HepG2 (cell line): Measurements from ENCODE around the gene ARHGAP5. TPM values are rescaled to one million over a fixed set of nuclear protein-coding genes. Genes with fewer than 3 reads are reported as not detected.

Experiments used
- BRCA1 ChIP-seq: sonication (generic); formaldehyde crosslinking; IDR thresholded peaks from 2 replicates; pipeline ENCODE4 v1.4.0; 2020; ENCODE audit warnings: missing genetic modification reagents
- CENPBD1 ChIP-seq: sonication (generic); formaldehyde crosslinking; IDR thresholded peaks from 2 replicates; pipeline ENCODE4 v1.8.0; 2022; ENCODE audit warnings: missing genetic modification reagents, low read depth, mild to moderate bottlenecking, borderline replicate concordance
- ETV6 ChIP-seq: sonication (generic); formaldehyde crosslinking; conservative IDR thresholded peaks from 2 replicates; pipeline ENCODE4 v1.4.0; 2020; ENCODE audit warnings: missing genetic modification reagents
- EZH2 ChIP-seq: conservative IDR thresholded peaks from 2 replicates; pipeline ENCODE4 v1.6.1; 2012; ENCODE audit warnings: mild to moderate bottlenecking, low read depth, low read length, moderate library complexity
- FOXM1 ChIP-seq: sonication (generic); formaldehyde crosslinking; IDR thresholded peaks from 2 replicates; pipeline ENCODE4 v1.5.0; 2020; ENCODE audit warnings: missing genetic modification reagents
- KDM5A ChIP-seq: fragments of 200-600 bp; sonication (generic); IDR thresholded peaks from 2 replicates; pipeline ENCODE4 v1.7.0; 2018; ENCODE audit warnings: antibody characterized with exemption, mild to moderate bottlenecking, low read length, borderline replicate concordance
- LCORL ChIP-seq, 2 experiments: fragments of 450-650 bp in 1 of 2; sonication (generic) in 1 of 2; formaldehyde crosslinking in 1 of 2; IDR thresholded peaks; 2 replicates each; pipeline versions ENCODE4 v1.5.0 to v1.6.1; 2017 to 2020; ENCODE audit warnings: antibody characterized with exemption in 1 of 2, missing genetic modification reagents in 1 of 2
- NR0B2 ChIP-seq: sonication (generic); formaldehyde crosslinking; IDR thresholded peaks from 2 replicates; pipeline ENCODE4 v1.4.0; 2020; ENCODE audit warnings: mild to moderate bottlenecking, missing genetic modification reagents
- RELA ChIP-seq: sonication (generic); formaldehyde crosslinking; IDR thresholded peaks from 2 replicates; pipeline ENCODE4 v1.4.0; 2020; ENCODE audit warnings: missing genetic modification reagents
- RFX3 ChIP-seq: IDR thresholded peaks from 2 replicates; pipeline ENCODE4 v1.6.1; 2016; ENCODE audit warnings: missing biosample characterization, missing genetic modification reagents
- SALL2 ChIP-seq: sonication (generic); formaldehyde crosslinking; IDR thresholded peaks from 2 replicates; pipeline ENCODE4 v1.8.1; 2023; ENCODE audit warnings: mild to moderate bottlenecking, missing genetic modification reagents, inconsistent platforms
- THAP11 ChIP-seq: IDR thresholded peaks from 2 replicates; pipeline ENCODE4 v1.6.1; 2016; ENCODE audit warnings: missing biosample characterization, missing genetic modification reagents
- ZC3H4 ChIP-seq: sonication (generic); formaldehyde crosslinking; IDR thresholded peaks from 2 replicates; pipeline ENCODE4 v1.4.0; 2020; ENCODE audit warnings: missing genetic modification reagents, borderline replicate concordance
- ZNF10 ChIP-seq: sonication (generic); formaldehyde crosslinking; IDR thresholded peaks from 2 replicates; pipeline ENCODE4 v1.4.0; 2020; ENCODE audit warnings: mild to moderate bottlenecking, low read depth, missing genetic modification reagents, borderline replicate concordance
- ZNF138 ChIP-seq: sonication (generic); formaldehyde crosslinking; IDR thresholded peaks from 2 replicates; pipeline ENCODE4 v1.5.0; 2020; ENCODE audit warnings: mild to moderate bottlenecking, low read depth, missing genetic modification reagents
- polyA plus RNA-seq, 8 experiments: library from polyadenylated mRNA; depleted of rRNA in 3 of 8; stranded (reverse) in 7 of 8; unstranded in 1 of 8; fragments of >200 nt; fragmentation: Illumina TruSeq in 4 of 8; extraction: Trizol in 4 of 8; gene quantifications; 2 replicates each; pipeline versions ENCODE4 v1.2.1 to v1.2.3, GENCODE V29; 2011 to 2016; ENCODE audit warnings: low read depth in 4 of 8, missing spikeins in 1 of 8, mixed read lengths in 1 of 8; ENCODE audit not compliant: insufficient read depth in 1 of 8
- total RNA-seq, 5 experiments: library from RNA; depleted of rRNA; stranded (reverse); fragments of >200 nt; fragmentation: Illumina TruSeq; extraction: Trizol; gene quantifications; 2 replicates each; pipeline ENCODE4 v1.2.3, GENCODE V29; 2016; ENCODE audit warnings: low read depth in 1 of 5
- TF ChIP-seq, protein P1 (sequence below): sonication (generic); formaldehyde crosslinking; IDR thresholded peaks from 2 replicates; pipeline ENCODE4 v1.9.0; 2022; ENCODE audit warnings: missing genetic modification reagents, mild to moderate bottlenecking, borderline replicate concordance
- TF ChIP-seq, protein P2 (sequence below): sonication (generic); formaldehyde crosslinking; IDR thresholded peaks from 2 replicates; pipeline ENCODE4 v1.5.1; 2020; ENCODE audit warnings: missing genetic modification reagents, mild to moderate bottlenecking, borderline replicate concordance
- TF ChIP-seq, protein P3 (sequence below): sonication (generic); formaldehyde crosslinking; IDR thresholded peaks from 2 replicates; pipeline ENCODE4 v1.5.0; 2020; ENCODE audit warnings: mild to moderate bottlenecking, missing genetic modification reagents
- TF ChIP-seq, protein P4 (sequence below): sonication (generic); formaldehyde crosslinking; IDR thresholded peaks from 2 replicates; pipeline ENCODE4 v1.4.0; 2020; ENCODE audit warnings: missing genetic modification reagents, mild to moderate bottlenecking, borderline replicate concordance
- TF ChIP-seq, protein P5 (sequence below): sonication (generic); formaldehyde crosslinking; IDR thresholded peaks from 2 replicates; pipeline ENCODE4 v1.5.1; 2020; ENCODE audit warnings: missing genetic modification reagents, mild to moderate bottlenecking, borderline replicate concordance

Gene ARHGAP5
- total and polyA plus RNA-seq, 2 of the 13 experiments (the other 11 are each of a cell fraction or from before 2014, with no cell fraction given): 33.7 to 144 TPM

- TF ChIP-seq ZNF138: no peak
- TF ChIP-seq, protein P1, sequence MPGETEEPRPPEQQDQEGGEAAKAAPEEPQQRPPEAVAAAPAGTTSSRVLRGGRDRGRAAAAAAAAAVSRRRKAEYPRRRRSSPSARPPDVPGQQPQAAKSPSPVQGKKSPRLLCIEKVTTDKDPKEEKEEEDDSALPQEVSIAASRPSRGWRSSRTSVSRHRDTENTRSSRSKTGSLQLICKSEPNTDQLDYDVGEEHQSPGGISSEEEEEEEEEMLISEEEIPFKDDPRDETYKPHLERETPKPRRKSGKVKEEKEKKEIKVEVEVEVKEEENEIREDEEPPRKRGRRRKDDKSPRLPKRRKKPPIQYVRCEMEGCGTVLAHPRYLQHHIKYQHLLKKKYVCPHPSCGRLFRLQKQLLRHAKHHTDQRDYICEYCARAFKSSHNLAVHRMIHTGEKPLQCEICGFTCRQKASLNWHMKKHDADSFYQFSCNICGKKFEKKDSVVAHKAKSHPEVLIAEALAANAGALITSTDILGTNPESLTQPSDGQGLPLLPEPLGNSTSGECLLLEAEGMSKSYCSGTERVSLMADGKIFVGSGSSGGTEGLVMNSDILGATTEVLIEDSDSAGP: no peak
- TF ChIP-seq, protein P2, sequence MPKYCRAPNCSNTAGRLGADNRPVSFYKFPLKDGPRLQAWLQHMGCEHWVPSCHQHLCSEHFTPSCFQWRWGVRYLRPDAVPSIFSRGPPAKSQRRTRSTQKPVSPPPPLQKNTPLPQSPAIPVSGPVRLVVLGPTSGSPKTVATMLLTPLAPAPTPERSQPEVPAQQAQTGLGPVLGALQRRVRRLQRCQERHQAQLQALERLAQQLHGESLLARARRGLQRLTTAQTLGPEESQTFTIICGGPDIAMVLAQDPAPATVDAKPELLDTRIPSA (CRISPR knock-in tag): no peak
- no peak for TF ChIP-seq RFX3 (CRISPR knock-in tag)
- no peak for TF ChIP-seq NR0B2 (CRISPR knock-in tag)
- no peak for TF ChIP-seq EZH2
- TF ChIP-seq, protein P3, sequence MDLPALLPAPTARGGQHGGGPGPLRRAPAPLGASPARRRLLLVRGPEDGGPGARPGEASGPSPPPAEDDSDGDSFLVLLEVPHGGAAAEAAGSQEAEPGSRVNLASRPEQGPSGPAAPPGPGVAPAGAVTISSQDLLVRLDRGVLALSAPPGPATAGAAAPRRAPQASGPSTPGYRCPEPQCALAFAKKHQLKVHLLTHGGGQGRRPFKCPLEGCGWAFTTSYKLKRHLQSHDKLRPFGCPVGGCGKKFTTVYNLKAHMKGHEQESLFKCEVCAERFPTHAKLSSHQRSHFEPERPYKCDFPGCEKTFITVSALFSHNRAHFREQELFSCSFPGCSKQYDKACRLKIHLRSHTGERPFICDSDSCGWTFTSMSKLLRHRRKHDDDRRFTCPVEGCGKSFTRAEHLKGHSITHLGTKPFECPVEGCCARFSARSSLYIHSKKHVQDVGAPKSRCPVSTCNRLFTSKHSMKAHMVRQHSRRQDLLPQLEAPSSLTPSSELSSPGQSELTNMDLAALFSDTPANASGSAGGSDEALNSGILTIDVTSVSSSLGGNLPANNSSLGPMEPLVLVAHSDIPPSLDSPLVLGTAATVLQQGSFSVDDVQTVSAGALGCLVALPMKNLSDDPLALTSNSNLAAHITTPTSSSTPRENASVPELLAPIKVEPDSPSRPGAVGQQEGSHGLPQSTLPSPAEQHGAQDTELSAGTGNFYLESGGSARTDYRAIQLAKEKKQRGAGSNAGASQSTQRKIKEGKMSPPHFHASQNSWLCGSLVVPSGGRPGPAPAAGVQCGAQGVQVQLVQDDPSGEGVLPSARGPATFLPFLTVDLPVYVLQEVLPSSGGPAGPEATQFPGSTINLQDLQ: no peak
- TF ChIP-seq CENPBD1 (CRISPR knock-in tag): no peak
- TF ChIP-seq SALL2: no peak
- no peak for TF ChIP-seq ETV6 (CRISPR knock-in tag)
- TF ChIP-seq KDM5A: no peak; the same call in 1 of the 2 replicates
- TF ChIP-seq, protein P4, sequence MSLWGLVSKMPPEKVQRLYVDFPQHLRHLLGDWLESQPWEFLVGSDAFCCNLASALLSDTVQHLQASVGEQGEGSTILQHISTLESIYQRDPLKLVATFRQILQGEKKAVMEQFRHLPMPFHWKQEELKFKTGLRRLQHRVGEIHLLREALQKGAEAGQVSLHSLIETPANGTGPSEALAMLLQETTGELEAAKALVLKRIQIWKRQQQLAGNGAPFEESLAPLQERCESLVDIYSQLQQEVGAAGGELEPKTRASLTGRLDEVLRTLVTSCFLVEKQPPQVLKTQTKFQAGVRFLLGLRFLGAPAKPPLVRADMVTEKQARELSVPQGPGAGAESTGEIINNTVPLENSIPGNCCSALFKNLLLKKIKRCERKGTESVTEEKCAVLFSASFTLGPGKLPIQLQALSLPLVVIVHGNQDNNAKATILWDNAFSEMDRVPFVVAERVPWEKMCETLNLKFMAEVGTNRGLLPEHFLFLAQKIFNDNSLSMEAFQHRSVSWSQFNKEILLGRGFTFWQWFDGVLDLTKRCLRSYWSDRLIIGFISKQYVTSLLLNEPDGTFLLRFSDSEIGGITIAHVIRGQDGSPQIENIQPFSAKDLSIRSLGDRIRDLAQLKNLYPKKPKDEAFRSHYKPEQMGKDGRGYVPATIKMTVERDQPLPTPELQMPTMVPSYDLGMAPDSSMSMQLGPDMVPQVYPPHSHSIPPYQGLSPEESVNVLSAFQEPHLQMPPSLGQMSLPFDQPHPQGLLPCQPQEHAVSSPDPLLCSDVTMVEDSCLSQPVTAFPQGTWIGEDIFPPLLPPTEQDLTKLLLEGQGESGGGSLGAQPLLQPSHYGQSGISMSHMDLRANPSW (CRISPR knock-in tag): no peak
- no peak for TF ChIP-seq RELA (CRISPR knock-in tag)
- TF ChIP-seq FOXM1 (CRISPR knock-in tag): no peak
- TF ChIP-seq THAP11 (CRISPR knock-in tag): no peak
- TF ChIP-seq, protein P5, sequence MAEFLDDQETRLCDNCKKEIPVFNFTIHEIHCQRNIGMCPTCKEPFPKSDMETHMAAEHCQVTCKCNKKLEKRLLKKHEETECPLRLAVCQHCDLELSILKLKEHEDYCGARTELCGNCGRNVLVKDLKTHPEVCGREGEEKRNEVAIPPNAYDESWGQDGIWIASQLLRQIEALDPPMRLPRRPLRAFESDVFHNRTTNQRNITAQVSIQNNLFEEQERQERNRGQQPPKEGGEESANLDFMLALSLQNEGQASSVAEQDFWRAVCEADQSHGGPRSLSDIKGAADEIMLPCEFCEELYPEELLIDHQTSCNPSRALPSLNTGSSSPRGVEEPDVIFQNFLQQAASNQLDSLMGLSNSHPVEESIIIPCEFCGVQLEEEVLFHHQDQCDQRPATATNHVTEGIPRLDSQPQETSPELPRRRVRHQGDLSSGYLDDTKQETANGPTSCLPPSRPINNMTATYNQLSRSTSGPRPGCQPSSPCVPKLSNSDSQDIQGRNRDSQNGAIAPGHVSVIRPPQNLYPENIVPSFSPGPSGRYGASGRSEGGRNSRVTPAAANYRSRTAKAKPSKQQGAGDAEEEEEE: no peak
- TF ChIP-seq ZNF10 (CRISPR knock-in tag): no peak
- TF ChIP-seq BRCA1: no peak
- no peak; the same call in 1 of the 2 replicates for TF ChIP-seq LCORL (IDR thresholded peaks at IDR 0.05)
- no peak for TF ChIP-seq LCORL (CRISPR knock-in tag; IDR thresholded peaks at IDR 0.05)
- TF ChIP-seq ZC3H4: no peak
These were observed 1.7 kb downstream of the ARHGAP5 start (continued) for GRCh38 chr14:32078858-32079216.
